ENCODE results near the gene CFDP1.

Gene CFDP1

GRCh38 chr16:75376475-75377161 lies 56.7 kb downstream of the CFDP1 start:
- Histone ChIP-seq H3K27ac (ENCODE audit: extremely low read depth, low read depth, low read length) (no peak overlapping the region), H3K36me3 (ENCODE audit: control insufficient read depth in 2 of 2, insufficient read depth in 1 of 2, low read length in 2 of 2) (no peaks in the 10 kb centered on the region; a peak in 1 of 3 replicates), H3K4me3 (ENCODE audit: low read depth, low read length) (no peak overlapping the region), H3K4me1 (ENCODE audit: control insufficient read depth, insufficient read depth, low read length) (no peaks in the 10 kb centered on the region), H3K9me3 (ENCODE audit: control insufficient read depth, insufficient read depth, low read depth, low read length) (no peaks in the 10 kb centered on the region)
- POLR2A ChIA-PET, result interaction anchor here (0.5 kb wide), 1 partner anchor 1700 kb away, joined by 5 read pairs; no protein-coding TSS in a partner anchor
- CTCF ChIA-PET, result interaction anchor here (1.7 kb wide), 1 partner anchor 143 kb away, joined by 6 read pairs; no protein-coding TSS in a partner anchor
- no peak for TF ChIP-seq ZNF600 (tag by site-specific recombination; IDR thresholded peaks at IDR 0.05)
- TF ChIP-seq ZNF639 (tag by site-specific recombination; IDR thresholded peaks at IDR 0.05), result no peak
- no peak for TF ChIP-seq ZNF24 (tag by site-specific recombination; IDR thresholded peaks at IDR 0.05)
- no peak for TF ChIP-seq ZNF791 (tag by site-specific recombination; IDR thresholded peaks at IDR 0.05)
- TF ChIP-seq ZNF148 (tag by site-specific recombination; IDR thresholded peaks at IDR 0.05; ENCODE audit: borderline replicate concordance), result no peak
- no peak for TF ChIP-seq KLF16 (tag by site-specific recombination; IDR thresholded peaks at IDR 0.05)
- TF ChIP-seq ZNF184 (tag by site-specific recombination; IDR thresholded peaks at IDR 0.05), result no peak
- TF ChIP-seq ZNF350 (tag by site-specific recombination; IDR thresholded peaks at IDR 0.05), result no peak
- no peak for TF ChIP-seq ZNF510 (tag by site-specific recombination; IDR thresholded peaks at IDR 0.05; ENCODE audit: insufficient replicate concordance)
- no peak for TF ChIP-seq ZNF391 (tag by site-specific recombination; IDR thresholded peaks at IDR 0.05; ENCODE audit: borderline replicate concordance, low read depth)
- TF ChIP-seq ZNF223 (tag by site-specific recombination; IDR thresholded peaks at IDR 0.05), result no peak
- no peak for TF ChIP-seq RBAK (tag by site-specific recombination; IDR thresholded peaks at IDR 0.05)
- no peak for TF ChIP-seq ZNF214 (tag by site-specific recombination; IDR thresholded peaks at IDR 0.05; ENCODE audit: borderline replicate concordance)
- no peak for TF ChIP-seq ZBTB21 (tag by site-specific recombination; IDR thresholded peaks at IDR 0.05)
- no peak for TF ChIP-seq WT1 (tag by site-specific recombination; IDR thresholded peaks at IDR 0.05)
- no peak for TF ChIP-seq IKZF3 (tag by site-specific recombination; IDR thresholded peaks at IDR 0.05)
- no peak for TF ChIP-seq PBX3 (CRISPR knock-in tag; IDR thresholded peaks at IDR 0.05)
- no peak for TF ChIP-seq ZNF121 (tag by site-specific recombination; IDR thresholded peaks at IDR 0.05)
- no peak for TF ChIP-seq ZBTB6 (tag by site-specific recombination; IDR thresholded peaks at IDR 0.05)
- no peak for TF ChIP-seq ZNF366 (tag by site-specific recombination; conservative IDR thresholded peaks at IDR 0.05)
